Measurements from ENCODE around the gene BCL2L1. TPM values are rescaled to one million over a fixed set of nuclear protein-coding genes. Genes with fewer than 3 reads are reported as not detected.

BCL2L1 gene
- total and polyA plus RNA-seq, 10 of the 15 experiments (the other 5 are each of a cell fraction or from before 2014, with no cell fraction given), result 0.63 to 67.7 (median 43.6) TPM

DNA sequence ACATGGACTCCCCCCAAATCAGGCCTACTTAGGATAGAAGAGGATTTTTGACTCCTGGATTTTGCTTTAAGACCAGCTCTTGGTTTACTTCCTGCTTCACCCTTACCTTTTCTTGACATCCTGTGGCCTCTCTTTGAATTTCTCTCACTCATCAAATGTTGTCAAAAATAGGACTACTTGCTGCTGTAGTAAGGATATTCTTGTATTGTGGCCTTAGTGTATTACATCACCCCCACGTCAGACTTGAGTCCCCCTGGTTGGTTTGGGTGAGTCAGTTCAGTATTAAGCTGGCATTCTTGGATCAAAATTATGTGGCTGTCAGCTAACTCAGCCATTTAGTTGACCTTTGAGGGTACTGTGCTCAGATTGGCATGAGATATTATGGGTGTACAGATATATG lies 17.5 kb upstream of the BCL2L1 start (continued):
- TF ChIP-seq, protein P1, sequence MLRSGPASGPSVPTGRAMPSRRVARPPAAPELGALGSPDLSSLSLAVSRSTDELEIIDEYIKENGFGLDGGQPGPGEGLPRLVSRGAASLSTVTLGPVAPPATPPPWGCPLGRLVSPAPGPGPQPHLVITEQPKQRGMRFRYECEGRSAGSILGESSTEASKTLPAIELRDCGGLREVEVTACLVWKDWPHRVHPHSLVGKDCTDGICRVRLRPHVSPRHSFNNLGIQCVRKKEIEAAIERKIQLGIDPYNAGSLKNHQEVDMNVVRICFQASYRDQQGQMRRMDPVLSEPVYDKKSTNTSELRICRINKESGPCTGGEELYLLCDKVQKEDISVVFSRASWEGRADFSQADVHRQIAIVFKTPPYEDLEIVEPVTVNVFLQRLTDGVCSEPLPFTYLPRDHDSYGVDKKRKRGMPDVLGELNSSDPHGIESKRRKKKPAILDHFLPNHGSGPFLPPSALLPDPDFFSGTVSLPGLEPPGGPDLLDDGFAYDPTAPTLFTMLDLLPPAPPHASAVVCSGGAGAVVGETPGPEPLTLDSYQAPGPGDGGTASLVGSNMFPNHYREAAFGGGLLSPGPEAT (IDR thresholded peaks at IDR 0.05; ENCODE audit: low read depth), result no peak
- TF ChIP-seq SUZ12 (IDR thresholded peaks at IDR 0.05; ENCODE audit: unreplicated experiment) (no peak), MYB (IDR thresholded peaks at IDR 0.05; ENCODE audit: borderline replicate concordance, low read depth, low read length) (no peak), PAX8 (IDR thresholded peaks at IDR 0.05) (no peak), ESRRA (IDR thresholded peaks at IDR 0.05; ENCODE audit: low read length) (no peak), ZNF274 (IDR thresholded peaks at IDR 0.05; ENCODE audit: insufficient read depth, insufficient read length) (no peak), SPI1 (IDR thresholded peaks at IDR 0.05; ENCODE audit: borderline replicate concordance, insufficient read depth, low read depth, low read length) (no peak), CEBPB (IDR thresholded peaks at IDR 0.05; ENCODE audit: borderline replicate concordance in 1 of 2, low read depth in 2 of 2, low read length in 2 of 2) (no peak), RFX5 (IDR thresholded peaks at IDR 0.05; ENCODE audit: low read depth, low read length) (no peak), BHLHE40 (IDR thresholded peaks at IDR 0.05; ENCODE audit: borderline replicate concordance in 1 of 2, low read depth in 2 of 2, low read length in 1 of 2) (no peak), ZNF207 (IDR thresholded peaks at IDR 0.05; ENCODE audit: borderline replicate concordance) (no peak), SREBF1 (IDR thresholded peaks at IDR 0.05; ENCODE audit: low read length) (no peak), FOXK2 (IDR thresholded peaks at IDR 0.05) (no peak), ASH2L (IDR thresholded peaks at IDR 0.05; ENCODE audit: borderline replicate concordance, low read depth) (no peak), MEF2B (IDR thresholded peaks at IDR 0.05; ENCODE audit: partially characterized antibody, poor library complexity, severe bottlenecking) (no peak), TCF7 (IDR thresholded peaks at IDR 0.05; ENCODE audit: borderline replicate concordance) (no peak), HDAC6 (IDR thresholded peaks at IDR 0.05; ENCODE audit: unreplicated experiment) (no peak), CREM (IDR thresholded peaks at IDR 0.05; ENCODE audit: low read depth) (peak; percentile 79)
- TF ChIP-seq, protein P2, sequence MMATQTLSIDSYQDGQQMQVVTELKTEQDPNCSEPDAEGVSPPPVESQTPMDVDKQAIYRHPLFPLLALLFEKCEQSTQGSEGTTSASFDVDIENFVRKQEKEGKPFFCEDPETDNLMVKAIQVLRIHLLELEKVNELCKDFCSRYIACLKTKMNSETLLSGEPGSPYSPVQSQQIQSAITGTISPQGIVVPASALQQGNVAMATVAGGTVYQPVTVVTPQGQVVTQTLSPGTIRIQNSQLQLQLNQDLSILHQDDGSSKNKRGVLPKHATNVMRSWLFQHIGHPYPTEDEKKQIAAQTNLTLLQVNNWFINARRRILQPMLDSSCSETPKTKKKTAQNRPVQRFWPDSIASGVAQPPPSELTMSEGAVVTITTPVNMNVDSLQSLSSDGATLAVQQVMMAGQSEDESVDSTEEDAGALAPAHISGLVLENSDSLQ (IDR thresholded peaks at IDR 0.05), result peak; percentile 14; the same call in 1 of the 2 replicates
- TF ChIP-seq, protein P3, sequence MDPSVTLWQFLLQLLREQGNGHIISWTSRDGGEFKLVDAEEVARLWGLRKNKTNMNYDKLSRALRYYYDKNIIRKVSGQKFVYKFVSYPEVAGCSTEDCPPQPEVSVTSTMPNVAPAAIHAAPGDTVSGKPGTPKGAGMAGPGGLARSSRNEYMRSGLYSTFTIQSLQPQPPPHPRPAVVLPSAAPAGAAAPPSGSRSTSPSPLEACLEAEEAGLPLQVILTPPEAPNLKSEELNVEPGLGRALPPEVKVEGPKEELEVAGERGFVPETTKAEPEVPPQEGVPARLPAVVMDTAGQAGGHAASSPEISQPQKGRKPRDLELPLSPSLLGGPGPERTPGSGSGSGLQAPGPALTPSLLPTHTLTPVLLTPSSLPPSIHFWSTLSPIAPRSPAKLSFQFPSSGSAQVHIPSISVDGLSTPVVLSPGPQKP (IDR thresholded peaks at IDR 0.05; ENCODE audit: low read depth, low read length), result no peak
- TF ChIP-seq, protein P4, sequence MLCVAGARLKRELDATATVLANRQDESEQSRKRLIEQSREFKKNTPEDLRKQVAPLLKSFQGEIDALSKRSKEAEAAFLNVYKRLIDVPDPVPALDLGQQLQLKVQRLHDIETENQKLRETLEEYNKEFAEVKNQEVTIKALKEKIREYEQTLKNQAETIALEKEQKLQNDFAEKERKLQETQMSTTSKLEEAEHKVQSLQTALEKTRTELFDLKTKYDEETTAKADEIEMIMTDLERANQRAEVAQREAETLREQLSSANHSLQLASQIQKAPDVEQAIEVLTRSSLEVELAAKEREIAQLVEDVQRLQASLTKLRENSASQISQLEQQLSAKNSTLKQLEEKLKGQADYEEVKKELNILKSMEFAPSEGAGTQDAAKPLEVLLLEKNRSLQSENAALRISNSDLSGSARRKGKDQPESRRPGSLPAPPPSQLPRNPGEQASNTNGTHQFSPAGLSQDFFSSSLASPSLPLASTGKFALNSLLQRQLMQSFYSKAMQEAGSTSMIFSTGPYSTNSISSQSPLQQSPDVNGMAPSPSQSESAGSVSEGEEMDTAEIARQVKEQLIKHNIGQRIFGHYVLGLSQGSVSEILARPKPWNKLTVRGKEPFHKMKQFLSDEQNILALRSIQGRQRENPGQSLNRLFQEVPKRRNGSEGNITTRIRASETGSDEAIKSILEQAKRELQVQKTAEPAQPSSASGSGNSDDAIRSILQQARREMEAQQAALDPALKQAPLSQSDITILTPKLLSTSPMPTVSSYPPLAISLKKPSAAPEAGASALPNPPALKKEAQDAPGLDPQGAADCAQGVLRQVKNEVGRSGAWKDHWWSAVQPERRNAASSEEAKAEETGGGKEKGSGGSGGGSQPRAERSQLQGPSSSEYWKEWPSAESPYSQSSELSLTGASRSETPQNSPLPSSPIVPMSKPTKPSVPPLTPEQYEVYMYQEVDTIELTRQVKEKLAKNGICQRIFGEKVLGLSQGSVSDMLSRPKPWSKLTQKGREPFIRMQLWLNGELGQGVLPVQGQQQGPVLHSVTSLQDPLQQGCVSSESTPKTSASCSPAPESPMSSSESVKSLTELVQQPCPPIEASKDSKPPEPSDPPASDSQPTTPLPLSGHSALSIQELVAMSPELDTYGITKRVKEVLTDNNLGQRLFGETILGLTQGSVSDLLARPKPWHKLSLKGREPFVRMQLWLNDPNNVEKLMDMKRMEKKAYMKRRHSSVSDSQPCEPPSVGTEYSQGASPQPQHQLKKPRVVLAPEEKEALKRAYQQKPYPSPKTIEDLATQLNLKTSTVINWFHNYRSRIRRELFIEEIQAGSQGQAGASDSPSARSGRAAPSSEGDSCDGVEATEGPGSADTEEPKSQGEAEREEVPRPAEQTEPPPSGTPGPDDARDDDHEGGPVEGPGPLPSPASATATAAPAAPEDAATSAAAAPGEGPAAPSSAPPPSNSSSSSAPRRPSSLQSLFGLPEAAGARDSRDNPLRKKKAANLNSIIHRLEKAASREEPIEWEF (IDR thresholded peaks at IDR 0.05; ENCODE audit: insufficient replicate concordance, low read depth, low read length), result no peak
